ENCODE data around the gene ZSCAN29.

GRCh38 chr15:43347114-43347513 is 23.7 kb downstream of the ZSCAN29 start:
- TF ChIP-seq CTCF (IDR thresholded peaks at IDR 0.05) (no peak), POLR2A (IDR thresholded peaks at IDR 0.05) (no peak), EP300 (IDR thresholded peaks at IDR 0.05) (no peak), POLR2AphosphoS5 (IDR thresholded peaks at IDR 0.05) (no peak)

Data from upper lobe of left lung (tissue), 4 donors.